OCI-LY7 (cell line): ENCODE results near the gene DRD1. TPM values are rescaled to one million over a fixed set of nuclear protein-coding genes. Genes with fewer than 3 reads are reported as not detected.

Experiments
- Bru-seq: library from RNA; stranded (reverse); fragments of 400-500 nt; gene quantifications from one replicate; lab custom pipeline; 2021; lab: Mats Ljungman, UMichigan
- BruChase-seq, 2 experiments: library from RNA; stranded (reverse); fragments of 400-500 nt; gene quantifications; one replicate each; lab custom pipeline; 2021; lab: Mats Ljungman, UMichigan
- BruUV-seq: library from RNA; stranded (reverse); fragments of 400-500 nt; replicated peaks from 2 replicates; lab custom pipeline; 2021; lab: Mats Ljungman, UMichigan
- CTCF ChIA-PET: fragments of 300-600 bp; sonication (Branson Sonifier 250); formaldehyde crosslinking; loops from one replicate; lab custom pipeline; 2022; ENCODE audit warnings: antibody characterized with exemption; ENCODE audit not compliant: unreplicated experiment; lab: Charles Lee
- POLR2A ChIA-PET: fragments of 300-600 bp; sonication (Branson Sonifier 250); formaldehyde crosslinking; loops from one replicate; lab custom pipeline; 2022; ENCODE audit warnings: antibody characterized with exemption; lab: Charles Lee
- DNase-seq: peaks from one replicate; pipeline ENCODE4 v3.0.0-alpha.2; 2015; ENCODE audit warnings: low spot score
- H2AFZ ChIP-seq: fragments of 200-600 bp; sonication (generic), shearing (Covaris generic); 2 replicates; pipeline ENCODE4 v1.6.1; 2014; ENCODE audit warnings: mild to moderate bottlenecking, antibody characterized with exemption, low read length, moderate library complexity
- H3K27ac ChIP-seq: fragments of 200-600 bp; sonication (generic); 2 replicates; pipeline ENCODE4 v1.5.1; 2014; ENCODE audit warnings: mixed run types, low read depth, mild to moderate bottlenecking, moderate library complexity, low read length, inconsistent platforms; ENCODE audit not compliant: poor library complexity, severe bottlenecking
- H3K36me3 ChIP-seq: fragments of 200-600 bp; sonication (generic); 2 replicates; pipeline ENCODE4 v1.6.1; 2014; ENCODE audit warnings: mild to moderate bottlenecking, antibody characterized with exemption, low read length, moderate library complexity, mixed read lengths; ENCODE audit not compliant: insufficient read depth
- H3K4me1 ChIP-seq: fragments of 200-600 bp; sonication (generic); 2 replicates; pipeline ENCODE4 v1.5.1; 2014; ENCODE audit warnings: mild to moderate bottlenecking, low read length; ENCODE audit not compliant: insufficient read depth, poor library complexity, severe bottlenecking
- H3K4me2 ChIP-seq: fragments of 200-600 bp; sonication (generic); 2 replicates; pipeline ENCODE4 v1.6.1; 2014; ENCODE audit warnings: mild to moderate bottlenecking, low read length
- H3K4me3 ChIP-seq: fragments of 200-600 bp; sonication (generic); 2 replicates; pipeline ENCODE4 v1.5.1; 2014; ENCODE audit warnings: mild to moderate bottlenecking, low read depth, low read length; ENCODE audit not compliant: poor library complexity, severe bottlenecking
- H3K79me2 ChIP-seq: fragments of 200-600 bp; sonication (generic); 2 replicates; pipeline ENCODE4 v1.6.1; 2016; ENCODE audit warnings: low read depth, mild to moderate bottlenecking, low read length, moderate library complexity, mixed read lengths; ENCODE audit not compliant: insufficient read depth
- H3K9me2 ChIP-seq: fragments of 200-600 bp; sonication (generic); 2 replicates; pipeline ENCODE4 v1.6.1; 2016; ENCODE audit warnings: mild to moderate bottlenecking, low read length, mixed read lengths; ENCODE audit not compliant: insufficient read depth
- H3K9me3 ChIP-seq: fragments of 200-600 bp; sonication (generic); 2 replicates; pipeline ENCODE4 v1.6.1; 2014; ENCODE audit warnings: mild to moderate bottlenecking, mixed run types, low read length, mixed read lengths
- H4K20me1 ChIP-seq: fragments of 200-600 bp; sonication (generic); 2 replicates; pipeline ENCODE4 v1.6.1; 2014; ENCODE audit warnings: mild to moderate bottlenecking, antibody characterized with exemption, low read length, moderate library complexity, mixed read lengths; ENCODE audit not compliant: insufficient read depth
- CTCF ChIP-seq: fragments of 200-600 bp; sonication (generic); conservative IDR thresholded peaks from 2 replicates; pipeline ENCODE4 v1.5.1; 2014; ENCODE audit warnings: mild to moderate bottlenecking, antibody characterized with exemption, low read length, moderate library complexity, mixed read lengths
- EZH2phosphoT487 ChIP-seq: fragments of 200-600 bp; sonication (generic); IDR thresholded peaks from 2 replicates; pipeline ENCODE4 v1.6.1; 2018; ENCODE audit warnings: low read depth, borderline replicate concordance, mild to moderate bottlenecking, mixed run types, antibody characterized with exemption, low read length, moderate library complexity, mixed read lengths
- intact Hi-C: fragments of 100-400 bp; cut with micrococcal nuclease; formaldehyde crosslinking; loops from one replicate; pipeline ENCODE4 v1.10.0; 2022; ENCODE audit not compliant: unreplicated experiment
- long read RNA-seq: library from polyadenylated mRNA; stranded (forward); transcript quantifications from one replicate; pipeline ENCODE4 v2.0.0, GENCODE V29; 2022
- total RNA-seq, 2 experiments: library from RNA; depleted of rRNA in 1 of 2; stranded (reverse); fragments of >200 nt in 1 of 2; shearing (Covaris generic) in 1 of 2; gene quantifications; 2 replicates each; pipeline ENCODE4 v1.2.3, GENCODE V29; 2014 to 2022

Gene DRD1
- total RNA-seq (2014; rRNA removed; shearing (Covaris generic)) (not detected in 2 replicates), total RNA-seq (2022) (not detected in 2 replicates), Bru-seq, nascent RNA (not detected), BruChase-seq, experiment 1, labeled RNA remaining after a 6-hour chase (not detected), BruChase-seq, experiment 2, labeled RNA remaining after a 2-hour chase (not detected)
- long read RNA-seq, result 0 reads

GRCh38 chr5:175444060-175444904 is at the start of gene DRD1:
DRD1 (minus strand) TSS chr5:175444182; CDS start chr5:175443099, 1,083 bp downstream.
- intact Hi-C loops, result no loop called here
- H3K9me3 ChIP-seq, result no peaks in the 10 kb centered on the region
- no peaks in the 10 kb centered on the region for H3K36me3 ChIP-seq
- POLR2A ChIA-PET, result no interaction called here
- no peaks in the 10 kb centered on the region for H4K20me1 ChIP-seq
- no peak for TF ChIP-seq EZH2phosphoT487
- TF ChIP-seq CTCF, result peak; percentile 77
- no TSS peak for BruUV-seq
- H3K27ac ChIP-seq, result no peak within 1 kb of the TSS
- no peaks in the 10 kb centered on the region for H3K79me2 ChIP-seq
- CTCF ChIA-PET, result interaction anchor here (0.6 kb wide), 1 partner anchor 9 kb away, joined by 3 read pairs; no protein-coding TSS in a partner anchor
- no peaks in the 10 kb centered on the region for H3K4me1 ChIP-seq
- H3K4me2 ChIP-seq, result no peak within 1 kb of the TSS
- no peak within 1 kb of the TSS for H2AFZ ChIP-seq
- H3K4me3 ChIP-seq, result no peak within 1 kb of the TSS
- DNase-seq, result peak; percentile 17
- H3K9me2 ChIP-seq, result no peaks in the 10 kb centered on the region

DNA sequence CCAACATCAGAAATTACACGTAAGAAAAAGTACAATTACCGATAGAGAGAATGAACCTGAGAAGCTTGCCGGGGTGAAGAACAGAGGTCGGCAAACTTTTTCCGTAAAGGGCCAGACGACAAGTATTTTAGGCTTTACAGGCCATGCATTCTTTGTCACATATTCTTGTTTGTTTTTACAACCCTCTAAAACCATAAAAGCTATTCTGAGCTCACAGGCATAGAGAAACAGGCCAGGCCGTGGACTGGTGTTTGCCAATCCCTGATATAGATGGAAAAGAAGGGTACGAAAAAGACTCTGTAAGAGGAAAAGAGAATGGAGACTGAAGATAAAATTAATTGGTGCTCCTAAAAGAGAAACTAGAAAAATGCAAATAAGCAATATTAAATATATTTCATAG is 49.7 kb upstream of the DRD1 start:
- TSS peak; percentile 29 for BruUV-seq
- no peak overlapping the region for H3K4me3 ChIP-seq
- ChIA-PET CTCF (no interaction called here), POLR2A (no interaction called here)
- no peak overlapping the region for H3K27ac ChIP-seq
- no peak for TF ChIP-seq CTCF
- no peak for TF ChIP-seq EZH2phosphoT487
- DNase-seq, result no peak
- peaks cover 62% of the 10 kb centered on the region for H3K79me2 ChIP-seq
- H3K9me3 ChIP-seq, result no peaks in the 10 kb centered on the region
- H4K20me1 ChIP-seq, result peaks cover 24% of the 10 kb centered on the region
- H2AFZ ChIP-seq, result no peak overlapping the region
- H3K36me3 ChIP-seq, result peaks cover 99% of the 10 kb centered on the region
- H3K9me2 ChIP-seq, result no peaks in the 10 kb centered on the region
- H3K4me1 ChIP-seq, result no peaks in the 10 kb centered on the region
- intact Hi-C loops, result no loop called here
- no peak overlapping the region for H3K4me2 ChIP-seq

DNA sequence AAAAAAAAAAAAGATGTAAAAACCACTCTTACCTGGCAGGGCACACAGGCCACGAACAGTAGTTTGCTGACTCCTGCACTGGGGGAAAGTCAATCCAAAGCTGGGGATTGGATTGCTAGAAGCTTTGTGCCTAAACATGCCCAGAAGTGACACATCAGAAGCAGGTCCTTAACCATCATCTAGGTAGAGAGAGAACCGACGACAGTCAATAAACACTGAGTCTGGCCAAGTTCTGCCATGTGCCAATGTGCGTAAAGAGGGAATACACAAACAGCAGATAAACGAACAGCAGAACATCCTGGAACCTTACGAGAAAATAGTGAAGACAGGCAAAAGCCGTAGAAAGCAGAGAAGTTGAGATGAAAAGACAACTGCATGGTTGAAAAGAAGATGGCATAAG is 49.3 kb upstream of the DRD1 start:
- CTCF ChIA-PET, result no interaction called here
- Histone ChIP-seq H3K9me3 (no peaks in the 10 kb centered on the region), H3K9me2 (no peaks in the 10 kb centered on the region), H3K4me2 (no peak overlapping the region), H2AFZ (no peak overlapping the region), H3K27ac (no peak overlapping the region), H3K36me3 (peaks cover 99% of the 10 kb centered on the region), H3K4me3 (no peak overlapping the region), H3K4me1 (no peaks in the 10 kb centered on the region), H3K79me2 (peaks cover 63% of the 10 kb centered on the region), H4K20me1 (peaks cover 24% of the 10 kb centered on the region)
- no peak for DNase-seq
- no TSS peak for BruUV-seq
- no peak for TF ChIP-seq EZH2phosphoT487
- TF ChIP-seq CTCF, result no peak
- intact Hi-C loops, result no loop called here
- POLR2A ChIA-PET, result no interaction called here
